Endothelial cell (in vitro differentiated cells): ENCODE results near the gene PI4KA. TPM values are rescaled to one million over a fixed set of nuclear protein-coding genes. Genes with fewer than 3 reads are reported as not detected.

Experiments used
- DNase-seq: peaks from one replicate; pipeline ENCODE4 v3.0.0; 2021; ENCODE audit warnings: low spot score
- H3K27ac Mint-ChIP-seq: one replicate; pipeline ENCODE4 v1.8.0; 2021; ENCODE audit warnings: mixed read lengths, inconsistent platforms; ENCODE audit not compliant: unreplicated experiment
- H3K27me3 Mint-ChIP-seq: one replicate; pipeline ENCODE4 v1.8.0; 2021; ENCODE audit warnings: mild to moderate bottlenecking, moderate library complexity, mixed read lengths, inconsistent platforms; ENCODE audit not compliant: unreplicated experiment
- H3K36me3 Mint-ChIP-seq: one replicate; pipeline ENCODE4 v1.8.0; 2021; ENCODE audit warnings: mild to moderate bottlenecking, low read depth, mixed read lengths, inconsistent platforms; ENCODE audit not compliant: unreplicated experiment
- H3K4me1 Mint-ChIP-seq: one replicate; pipeline ENCODE4 v1.8.0; 2021; ENCODE audit warnings: mild to moderate bottlenecking, mixed read lengths, inconsistent platforms; ENCODE audit not compliant: unreplicated experiment
- H3K4me3 Mint-ChIP-seq: one replicate; pipeline ENCODE4 v1.8.0; 2021; ENCODE audit warnings: mild to moderate bottlenecking, mixed read lengths, inconsistent platforms; ENCODE audit not compliant: unreplicated experiment
- H3K9me3 Mint-ChIP-seq: one replicate; pipeline ENCODE4 v1.8.0; 2021; ENCODE audit warnings: mixed read lengths, inconsistent platforms; ENCODE audit not compliant: unreplicated experiment
- CTCF ChIP-seq: fragments of 200-600 bp; sonication (generic); IDR thresholded peaks from one replicate; pipeline ENCODE4 v1.5.0; 2021; ENCODE audit warnings: antibody characterized with exemption; ENCODE audit not compliant: unreplicated experiment
- total RNA-seq: library from RNA; stranded (reverse); fragmentation: NEBNext Ultra II Directional; extraction: Animal tissue kit (Norgen Biotek cat#: 25700); gene quantifications from one replicate; pipeline ENCODE4 v1.2.1, GENCODE V29; 2021; ENCODE audit not compliant: unreplicated experiment

Gene PI4KA
- total RNA-seq, 1 donor from 2014 or later = 65.3 TPM

- Mint-ChIP-seq H3K27me3 (peaks cover 2% of the 10 kb centered on the region), H3K27ac (no peak overlapping the region), H3K9me3 (no peaks in the 10 kb centered on the region), H3K4me3 (no peak overlapping the region), H3K4me1 (peaks cover 2% of the 10 kb centered on the region), H3K36me3 (no peaks in the 10 kb centered on the region)
- DNase-seq = no peak
- TF ChIP-seq CTCF = no peak
Observed at GRCh38 chr22:20658433-20659222, 200.0 kb downstream of the PI4KA start.

GRCh38 chr22:20657963-20658362 lies 200.6 kb downstream of the PI4KA start:
- Mint-ChIP-seq H3K27me3 (peaks cover 3% of the 10 kb centered on the region), H3K36me3 (no peaks in the 10 kb centered on the region), H3K27ac (no peak overlapping the region), H3K4me1 (peaks cover 2% of the 10 kb centered on the region), H3K9me3 (no peaks in the 10 kb centered on the region), H3K4me3 (no peak overlapping the region)
- no peak for DNase-seq
- TF ChIP-seq CTCF = no peak

Other genes starting within 250 kb of the PI4KA start
- 0.18 TPM for gene SERPIND1, start 84.7 kb downstream of the PI4KA start, total RNA-seq
- gene SNAP29, start 196 bp upstream of the PI4KA start, total RNA-seq = 22.7 TPM
- gene CRKL, start 58.6 kb upstream of the PI4KA start, total RNA-seq = 59.1 TPM
- gene AIFM3, start 108.4 kb upstream of the PI4KA start, total RNA-seq = 0.15 TPM
- gene LZTR1, start 123.5 kb upstream of the PI4KA start, total RNA-seq = 113 TPM
- gene THAP7, start 143.3 kb upstream of the PI4KA start, total RNA-seq = 13.5 TPM
- not detected for gene P2RX6, start 156.4 kb upstream of the PI4KA start, total RNA-seq
- gene SLC7A4, start 173.8 kb upstream of the PI4KA start, total RNA-seq = not detected
- gene LRRC74B, start 187.1 kb upstream of the PI4KA start, total RNA-seq = not detected